ENCODE data around the gene TMEM140. TPM values are rescaled to one million over a fixed set of nuclear protein-coding genes. Genes with fewer than 3 reads are reported as not detected.

Gene TMEM140
- total and polyA plus RNA-seq, 9 of the 15 experiments (the other 6 are each of a cell fraction or from before 2014, with no cell fraction given) = 0.03 to 0.82 (median 0.23) TPM

- TF ChIP-seq JUN (IDR thresholded peaks at IDR 0.05; ENCODE audit: borderline replicate concordance, low read depth, low read length) (no peak), JUN (CRISPR knock-in tag; IDR thresholded peaks at IDR 0.05; ENCODE audit: borderline replicate concordance) (peak; percentile 61; the same call in 1 of the 2 replicates), PHF21A (IDR thresholded peaks at IDR 0.05; ENCODE audit: borderline replicate concordance, low read depth) (no peak), MIER1 (IDR thresholded peaks at IDR 0.05; ENCODE audit: low read depth) (no peak), RBM34 (IDR thresholded peaks at IDR 0.05; ENCODE audit: borderline replicate concordance, insufficient read depth, low read length) (no peak), ZBTB33 (CRISPR knock-in tag; IDR thresholded peaks at IDR 0.05) (peak; percentile 57), HINFP (tag; conservative IDR thresholded peaks at IDR 0.05; ENCODE audit: low read depth) (no peak), ZNF217 (CRISPR knock-in tag; IDR thresholded peaks at IDR 0.05) (no peak), TBL1XR1 (IDR thresholded peaks at IDR 0.05; ENCODE audit: low read length in 2 of 2) (no peak), NUFIP1 (IDR thresholded peaks at IDR 0.05; ENCODE audit: partially characterized antibody) (no peak)
- TF ChIP-seq, protein P1, sequence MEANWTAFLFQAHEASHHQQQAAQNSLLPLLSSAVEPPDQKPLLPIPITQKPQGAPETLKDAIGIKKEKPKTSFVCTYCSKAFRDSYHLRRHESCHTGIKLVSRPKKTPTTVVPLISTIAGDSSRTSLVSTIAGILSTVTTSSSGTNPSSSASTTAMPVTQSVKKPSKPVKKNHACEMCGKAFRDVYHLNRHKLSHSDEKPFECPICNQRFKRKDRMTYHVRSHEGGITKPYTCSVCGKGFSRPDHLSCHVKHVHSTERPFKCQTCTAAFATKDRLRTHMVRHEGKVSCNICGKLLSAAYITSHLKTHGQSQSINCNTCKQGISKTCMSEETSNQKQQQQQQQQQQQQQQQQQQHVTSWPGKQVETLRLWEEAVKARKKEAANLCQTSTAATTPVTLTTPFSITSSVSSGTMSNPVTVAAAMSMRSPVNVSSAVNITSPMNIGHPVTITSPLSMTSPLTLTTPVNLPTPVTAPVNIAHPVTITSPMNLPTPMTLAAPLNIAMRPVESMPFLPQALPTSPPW (CRISPR knock-in tag; IDR thresholded peaks at IDR 0.05) = peak; percentile 87
- TF ChIP-seq, protein P2, sequence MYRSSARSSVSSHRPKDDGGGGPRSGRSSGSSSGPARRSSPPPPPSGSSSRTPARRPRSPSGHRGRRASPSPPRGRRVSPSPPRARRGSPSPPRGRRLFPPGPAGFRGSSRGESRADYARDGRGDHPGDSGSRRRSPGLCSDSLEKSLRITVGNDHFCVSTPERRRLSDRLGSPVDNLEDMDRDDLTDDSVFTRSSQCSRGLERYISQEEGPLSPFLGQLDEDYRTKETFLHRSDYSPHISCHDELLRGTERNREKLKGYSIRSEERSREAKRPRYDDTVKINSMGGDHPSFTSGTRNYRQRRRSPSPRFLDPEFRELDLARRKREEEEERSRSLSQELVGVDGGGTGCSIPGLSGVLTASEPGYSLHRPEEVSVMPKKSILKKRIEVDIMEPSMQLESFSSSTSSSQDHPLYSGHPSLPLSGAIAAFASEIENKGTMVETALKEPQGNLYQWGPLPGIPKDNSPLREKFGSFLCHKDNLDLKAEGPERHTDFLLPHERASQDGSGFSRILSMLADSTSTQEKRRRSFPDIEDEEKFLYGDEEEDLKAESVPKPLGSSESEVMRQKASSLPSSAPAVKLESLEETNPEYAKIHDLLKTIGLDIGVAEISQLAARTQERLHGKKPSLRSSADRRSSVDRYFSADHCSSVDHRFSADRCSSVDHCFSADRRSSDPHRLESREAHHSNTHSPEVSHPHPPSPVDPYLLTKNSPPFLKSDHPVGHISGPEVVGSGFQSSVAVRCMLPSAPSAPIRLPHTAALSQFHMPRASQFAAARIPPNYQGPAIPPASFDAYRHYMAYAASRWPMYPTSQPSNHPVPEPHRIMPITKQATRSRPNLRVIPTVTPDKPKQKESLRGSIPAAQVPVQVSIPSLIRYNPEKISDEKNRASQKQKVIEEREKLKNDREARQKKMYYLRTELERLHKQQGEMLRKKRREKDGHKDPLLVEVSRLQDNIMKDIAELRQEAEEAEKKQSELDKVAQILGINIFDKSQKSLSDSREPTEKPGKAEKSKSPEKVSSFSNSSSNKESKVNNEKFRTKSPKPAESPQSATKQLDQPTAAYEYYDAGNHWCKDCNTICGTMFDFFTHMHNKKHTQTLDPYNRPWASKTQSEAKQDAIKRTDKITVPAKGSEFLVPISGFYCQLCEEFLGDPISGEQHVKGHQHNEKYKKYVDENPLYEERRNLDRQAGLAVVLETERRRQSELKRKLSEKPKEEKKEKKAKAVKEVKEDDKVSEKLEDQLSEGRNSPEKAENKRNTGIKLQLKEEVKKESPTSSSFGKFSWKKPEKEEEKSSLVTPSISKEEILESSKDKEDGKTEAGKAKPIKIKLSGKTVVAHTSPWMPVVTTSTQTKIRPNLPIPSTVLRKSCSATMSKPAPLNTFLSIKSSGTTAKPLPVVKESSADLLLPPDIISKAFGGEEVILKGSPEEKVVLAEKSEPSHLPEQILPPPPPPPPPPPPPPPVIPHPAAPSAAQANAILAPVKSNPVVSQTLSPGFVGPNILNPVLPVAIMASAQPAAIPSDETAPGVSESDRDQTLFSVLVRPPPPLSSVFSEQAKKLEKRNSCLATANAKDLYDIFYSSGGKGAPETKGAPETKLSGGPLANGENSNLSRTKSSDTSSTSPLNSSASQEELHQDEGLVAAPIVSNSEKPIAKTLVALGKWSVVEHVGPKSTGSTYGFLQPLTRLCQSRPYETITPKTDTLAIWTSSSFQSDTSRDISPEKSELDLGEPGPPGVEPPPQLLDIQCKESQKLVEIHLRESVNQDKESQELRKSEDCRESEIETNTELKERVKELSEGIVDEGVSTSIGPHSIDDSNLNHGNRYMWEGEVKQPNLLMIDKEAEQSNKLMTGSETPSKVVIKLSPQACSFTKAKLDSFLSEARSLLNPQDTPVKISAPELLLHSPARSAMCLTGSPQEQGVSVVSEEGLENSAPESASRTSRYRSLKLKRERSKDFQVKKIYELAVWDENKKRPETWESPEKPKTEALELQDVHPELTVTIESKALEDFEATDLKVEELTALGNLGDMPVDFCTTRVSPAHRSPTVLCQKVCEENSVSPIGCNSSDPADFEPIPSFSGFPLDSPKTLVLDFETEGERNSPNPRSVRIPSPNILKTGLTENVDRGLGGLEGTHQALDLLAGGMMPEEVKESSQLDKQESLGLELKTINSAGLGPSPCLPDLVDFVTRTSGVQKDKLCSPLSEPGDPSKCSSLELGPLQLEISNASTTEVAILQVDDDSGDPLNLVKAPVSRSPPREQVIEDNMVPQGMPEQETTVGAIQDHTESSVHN (IDR thresholded peaks at IDR 0.05; ENCODE audit: borderline replicate concordance in 1 of 2, low read depth in 1 of 2) = no peak
These were observed 63.5 kb downstream of the TMEM140 start, which contains the start of gene WDR91 (continued) for GRCh38 chr7:135211179-135211945.

All from K562 (cell line).